Trophoblast cell (in vitro differentiated cells and primary cell): Measurements from ENCODE around the gene KIF17.

Experiments used
- DNase-seq, 2 donors: peaks; one replicate each; pipeline ENCODE4 v3.0.0-alpha.2; 2016
- H2AFZ ChIP-seq: 2 replicates; pipeline ENCODE4 v1.6.1; 2013; ENCODE audit warnings: low read length, moderate library complexity, mild to moderate bottlenecking; ENCODE audit not compliant: insufficient read depth, poor library complexity
- H2AK5ac ChIP-seq: 2 replicates; pipeline ENCODE4 v1.6.1; 2013; ENCODE audit warnings: mild to moderate bottlenecking, low read length
- H2BK120ac ChIP-seq: 2 replicates; pipeline ENCODE4 v1.6.1; 2013; ENCODE audit warnings: low read length, mild to moderate bottlenecking, moderate library complexity; ENCODE audit not compliant: insufficient read depth, poor library complexity
- H2BK12ac ChIP-seq: 2 replicates; pipeline ENCODE4 v1.6.1; 2013; ENCODE audit warnings: mild to moderate bottlenecking, low read length, moderate library complexity
- H2BK5ac ChIP-seq: 2 replicates; pipeline ENCODE4 v1.6.1; 2013; ENCODE audit warnings: low read length, low read depth, moderate library complexity, mild to moderate bottlenecking; ENCODE audit not compliant: poor library complexity
- H3K14ac ChIP-seq: 2 replicates; pipeline ENCODE4 v1.6.1; 2013; ENCODE audit warnings: mild to moderate bottlenecking, low read length
- H3K18ac ChIP-seq: 2 replicates; pipeline ENCODE4 v1.6.1; 2013; ENCODE audit warnings: mild to moderate bottlenecking, low read length
- H3K23ac ChIP-seq: 2 replicates; pipeline ENCODE4 v1.6.1; 2013; ENCODE audit warnings: low read length
- H3K27ac ChIP-seq: 2 replicates; pipeline ENCODE4 v1.5.1; 2013; ENCODE audit warnings: low read depth, mild to moderate bottlenecking, inconsistent platforms, low read length, moderate library complexity
- H3K27me3 ChIP-seq: 2 replicates; pipeline ENCODE4 v1.6.1; 2013; ENCODE audit warnings: inconsistent platforms, mild to moderate bottlenecking, low read length, moderate library complexity; ENCODE audit not compliant: insufficient read depth
- H3K36me3 ChIP-seq, 2 experiments: 1 replicate in 1 of 2; 2 replicates in 1 of 2; pipeline ENCODE4 v1.6.1; 2013; ENCODE audit warnings: low read length in 2 of 2, mild to moderate bottlenecking in 2 of 2, moderate library complexity in 1 of 2; ENCODE audit not compliant: insufficient read depth in 2 of 2, control insufficient read depth in 1 of 2
- H3K4ac ChIP-seq: 2 replicates; pipeline ENCODE4 v1.6.1; 2013; ENCODE audit warnings: low read depth, mild to moderate bottlenecking, low read length, moderate library complexity
- H3K4me1 ChIP-seq, 2 experiments: 1 replicate in 1 of 2; 2 replicates in 1 of 2; pipeline ENCODE4 v1.6.1; 2013; ENCODE audit warnings: low read length in 2 of 2, mild to moderate bottlenecking in 2 of 2, moderate library complexity in 1 of 2; ENCODE audit not compliant: insufficient read depth in 2 of 2, control insufficient read depth in 1 of 2
- H3K4me2 ChIP-seq: 2 replicates; pipeline ENCODE4 v1.6.1; 2013; ENCODE audit warnings: inconsistent platforms, mild to moderate bottlenecking, low read length, moderate library complexity
- H3K4me3 ChIP-seq: 2 replicates; pipeline ENCODE4 v1.5.1; 2013; ENCODE audit warnings: mild to moderate bottlenecking, low read depth, low read length, inconsistent platforms
- H3K79me1 ChIP-seq: one replicate; pipeline ENCODE4 v1.6.1; 2013; ENCODE audit warnings: low read length
- H3K79me2 ChIP-seq: 2 replicates; pipeline ENCODE4 v1.6.1; 2013; ENCODE audit warnings: low read length, mild to moderate bottlenecking; ENCODE audit not compliant: control insufficient read depth, insufficient read depth, poor library complexity
- H3K9ac ChIP-seq: 2 replicates; pipeline ENCODE4 v1.6.1; 2013; ENCODE audit warnings: mild to moderate bottlenecking, low read length
- H3K9me3 ChIP-seq: 2 replicates; pipeline ENCODE4 v1.6.1; 2013; ENCODE audit warnings: low read depth, mild to moderate bottlenecking, control low read depth, inconsistent platforms, low read length; ENCODE audit not compliant: insufficient read depth
- H4K12ac ChIP-seq: 2 replicates; pipeline ENCODE4 v1.6.1; 2013; ENCODE audit warnings: low read depth, mild to moderate bottlenecking, low read length, moderate library complexity
- H4K8ac ChIP-seq: 2 replicates; pipeline ENCODE4 v1.6.1; 2013; ENCODE audit warnings: low read depth, mild to moderate bottlenecking, low read length, moderate library complexity
- H4K91ac ChIP-seq: one replicate; pipeline ENCODE4 v1.6.1; 2013; ENCODE audit warnings: low read depth, mild to moderate bottlenecking, low read length, moderate library complexity
- WGBS: extraction: QIAGEN DNeasy Blood & Tissue Kit; methylation state at CpG from one replicate; pipeline ENCODE4 v1.1.7; 2013; ENCODE audit warnings: missing lambda C conversion rate; ENCODE audit not compliant: insufficient read length, insufficient coverage; ENCODE audit errors: extremely low coverage; 5-methylcytosine and 5-hydroxymethylcytosine counted together

The KIF17 gene

DNA sequence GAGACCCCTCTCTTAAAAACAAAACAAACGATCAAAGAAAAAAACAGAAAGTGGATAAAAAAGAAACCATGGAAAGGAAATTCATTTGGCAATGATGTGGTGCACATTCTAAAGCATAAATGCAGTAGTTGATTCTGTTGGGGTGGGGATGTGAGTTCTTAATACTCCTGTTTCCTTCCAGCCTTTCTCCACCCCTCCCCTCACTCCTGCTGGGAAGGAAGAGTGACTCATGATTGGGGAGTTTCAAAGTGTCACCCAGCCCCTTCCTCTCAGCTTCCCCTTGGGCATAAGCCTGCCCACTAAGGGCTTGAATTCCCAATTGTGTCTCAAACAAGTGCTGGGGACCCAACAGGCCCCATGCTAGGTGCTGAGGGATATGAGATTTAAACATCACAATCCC is 91.3 kb downstream of the KIF17 start:
- no peak overlapping the region for H2BK5ac ChIP-seq
- no peak overlapping the region for H4K12ac ChIP-seq
- H4K91ac ChIP-seq, result no peak overlapping the region
- H3K14ac ChIP-seq, result no peak overlapping the region
- H3K36me3 ChIP-seq, result no peaks in the 10 kb centered on the region
- no peak overlapping the region for H3K27ac ChIP-seq
- H2AFZ ChIP-seq, result no peak overlapping the region
- no peak overlapping the region for H4K8ac ChIP-seq
- no peaks in the 10 kb centered on the region for H3K79me2 ChIP-seq
- no peak overlapping the region for H3K4me3 ChIP-seq
- no peaks in the 10 kb centered on the region for H3K9me3 ChIP-seq
- no peak overlapping the region for H2BK12ac ChIP-seq
- DNase-seq, result no peak
- H3K4me1 ChIP-seq, result no peaks in the 10 kb centered on the region
- no peak overlapping the region for H3K23ac ChIP-seq
- H3K27me3 ChIP-seq, result no peaks in the 10 kb centered on the region
- no peak overlapping the region for H2BK120ac ChIP-seq
- no peak overlapping the region for H3K18ac ChIP-seq
- H3K79me1 ChIP-seq, result no peaks in the 10 kb centered on the region
- H3K4me2 ChIP-seq, result no peak overlapping the region
- no peak overlapping the region for H3K4ac ChIP-seq
- WGBS, result no CpG with 5 or more reads among the region's 1 CpG
- no peak overlapping the region for H3K9ac ChIP-seq
- no peak overlapping the region for H2AK5ac ChIP-seq

DNA sequence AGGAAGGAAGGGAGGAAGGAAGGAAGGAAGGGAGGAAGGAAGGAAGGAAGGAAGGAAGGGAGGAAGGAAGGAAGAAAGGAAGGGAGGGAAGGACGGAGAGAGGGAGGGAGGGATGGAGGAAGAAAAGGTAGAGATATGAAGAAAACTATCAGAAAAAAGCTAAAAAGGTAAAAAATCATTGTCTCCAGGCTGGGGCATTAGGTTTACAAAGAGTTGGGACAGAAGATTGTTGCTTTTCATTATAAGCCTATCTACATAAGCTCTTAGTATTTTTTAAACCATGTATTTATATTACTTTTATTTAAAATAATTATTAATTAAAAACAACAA is 91.7 kb downstream of the KIF17 start:
- H2BK5ac ChIP-seq, result no peak overlapping the region
- H2AK5ac ChIP-seq, result no peak overlapping the region
- 82% methylated on average over 1 of the region's 1 CpG for WGBS
- no peaks in the 10 kb centered on the region for H3K79me1 ChIP-seq
- no peak overlapping the region for H2AFZ ChIP-seq
- H3K4me3 ChIP-seq, result no peak overlapping the region
- H3K79me2 ChIP-seq, result no peaks in the 10 kb centered on the region
- no peak overlapping the region for H3K9ac ChIP-seq
- H4K8ac ChIP-seq, result no peak overlapping the region
- H2BK12ac ChIP-seq, result no peak overlapping the region
- H3K27me3 ChIP-seq, result no peaks in the 10 kb centered on the region
- no peak for DNase-seq
- H3K27ac ChIP-seq, result no peak overlapping the region
- H4K91ac ChIP-seq, result no peak overlapping the region
- no peak overlapping the region for H3K4me2 ChIP-seq
- no peak overlapping the region for H3K18ac ChIP-seq
- no peak overlapping the region for H3K14ac ChIP-seq
- no peaks in the 10 kb centered on the region for H3K4me1 ChIP-seq
- no peaks in the 10 kb centered on the region for H3K36me3 ChIP-seq
- no peak overlapping the region for H2BK120ac ChIP-seq
- no peak overlapping the region for H4K12ac ChIP-seq
- no peak overlapping the region for H3K4ac ChIP-seq
- no peaks in the 10 kb centered on the region for H3K9me3 ChIP-seq
- no peak overlapping the region for H3K23ac ChIP-seq

DNA sequence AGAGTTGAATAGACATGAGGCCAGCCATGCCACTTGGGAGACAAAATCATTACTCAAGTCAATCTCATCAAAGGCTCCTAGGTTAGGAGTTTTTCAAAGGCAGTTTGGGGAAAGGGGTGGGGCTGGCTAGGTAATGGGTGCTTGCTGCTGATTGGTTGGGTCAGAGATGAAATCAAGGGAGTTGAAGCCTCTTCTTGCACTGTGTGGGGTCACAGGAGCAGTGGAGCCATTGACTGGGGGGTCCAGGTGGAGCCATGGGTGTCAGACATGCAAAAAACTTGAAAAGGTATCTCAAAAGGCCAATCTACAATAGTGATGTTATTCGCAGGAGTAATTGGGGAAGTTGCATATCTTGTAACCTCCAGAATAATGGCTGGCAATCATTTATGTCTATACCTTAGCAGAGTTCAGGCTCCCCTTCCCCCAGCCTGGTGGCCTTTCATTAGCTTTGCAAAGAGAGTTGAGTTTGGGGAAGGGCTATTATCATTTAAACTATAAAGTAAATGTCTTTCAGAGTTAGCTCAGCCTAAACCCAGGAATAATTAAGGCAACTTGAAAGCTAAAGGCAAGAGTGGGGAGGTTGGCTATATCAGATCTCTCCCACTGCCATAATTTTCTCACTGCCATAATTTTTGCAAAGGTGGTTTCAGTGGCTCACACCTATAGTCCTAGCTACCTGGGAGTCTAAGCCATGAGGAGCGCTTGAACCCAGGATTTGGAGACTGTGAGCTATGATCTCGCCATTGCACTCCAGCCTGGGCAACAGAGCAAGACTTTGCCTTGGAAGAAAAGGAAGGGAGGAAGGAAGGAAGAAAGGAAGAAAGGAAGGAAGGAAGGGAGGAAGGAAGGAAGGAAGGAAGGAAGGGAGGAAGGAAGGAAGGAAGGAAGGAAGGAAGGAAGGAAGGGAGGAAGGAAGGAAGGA is 92.4 kb downstream of the KIF17 start:
- H3K9me3 ChIP-seq, result no peaks in the 10 kb centered on the region
- H3K23ac ChIP-seq, result no peak overlapping the region
- H2BK120ac ChIP-seq, result no peak overlapping the region
- no peaks in the 10 kb centered on the region for H3K4me1 ChIP-seq
- no CpG with 5 or more reads among the region's 3 CpGs for WGBS
- H3K18ac ChIP-seq, result no peak overlapping the region
- no peak overlapping the region for H3K4me3 ChIP-seq
- no peak overlapping the region for H2AK5ac ChIP-seq
- no peak overlapping the region for H3K4me2 ChIP-seq
- H3K27me3 ChIP-seq, result no peaks in the 10 kb centered on the region
- no peak overlapping the region for H3K14ac ChIP-seq
- no peak overlapping the region for H4K91ac ChIP-seq
- H3K79me1 ChIP-seq, result no peaks in the 10 kb centered on the region
- H3K4ac ChIP-seq, result no peak overlapping the region
- H2BK12ac ChIP-seq, result no peak overlapping the region
- no peaks in the 10 kb centered on the region for H3K36me3 ChIP-seq
- H4K12ac ChIP-seq, result no peak overlapping the region
- no peaks in the 10 kb centered on the region for H3K79me2 ChIP-seq
- H2BK5ac ChIP-seq, result no peak overlapping the region
- no peak overlapping the region for H3K9ac ChIP-seq
- no peak overlapping the region for H4K8ac ChIP-seq
- no peak overlapping the region for H2AFZ ChIP-seq
- no peak overlapping the region for H3K27ac ChIP-seq
- DNase-seq, result no peak

DNA sequence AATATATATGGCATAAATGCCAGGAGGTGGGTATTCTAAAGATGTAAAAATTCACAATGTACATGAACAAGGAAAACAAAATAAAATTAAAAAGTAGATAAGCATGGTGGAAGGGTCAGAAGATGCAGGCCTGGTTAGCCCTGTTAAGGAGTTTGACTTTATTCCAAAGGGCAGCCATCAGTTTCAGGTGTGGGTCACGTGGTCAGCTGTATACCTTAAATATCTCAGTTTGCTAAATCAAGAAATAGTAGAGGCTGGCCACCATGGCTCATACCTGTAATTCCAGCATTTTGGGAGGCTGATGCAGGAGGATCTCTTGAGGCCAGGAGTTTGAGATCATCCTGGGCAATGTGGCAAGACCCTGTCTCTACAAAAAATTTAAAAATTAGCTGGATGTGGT is 93.1 kb downstream of the KIF17 start:
- no peak overlapping the region for H2BK12ac ChIP-seq
- H3K4me3 ChIP-seq, result no peak overlapping the region
- no peak overlapping the region for H3K23ac ChIP-seq
- no peak overlapping the region for H2AFZ ChIP-seq
- no peak overlapping the region for H3K27ac ChIP-seq
- H3K27me3 ChIP-seq, result no peaks in the 10 kb centered on the region
- no peak overlapping the region for H4K91ac ChIP-seq
- no peaks in the 10 kb centered on the region for H3K4me1 ChIP-seq
- no peak overlapping the region for H3K9ac ChIP-seq
- no peak overlapping the region for H3K4me2 ChIP-seq
- H3K36me3 ChIP-seq, result no peaks in the 10 kb centered on the region
- H2BK120ac ChIP-seq, result no peak overlapping the region
- DNase-seq, result no peak
- no peak overlapping the region for H4K12ac ChIP-seq
- no peak overlapping the region for H2AK5ac ChIP-seq
- no peak overlapping the region for H3K14ac ChIP-seq
- no peaks in the 10 kb centered on the region for H3K79me1 ChIP-seq
- H3K9me3 ChIP-seq, result no peaks in the 10 kb centered on the region
- WGBS, result no CpG with 5 or more reads among the region's 1 CpG
- H3K18ac ChIP-seq, result no peak overlapping the region
- no peak overlapping the region for H4K8ac ChIP-seq
- H2BK5ac ChIP-seq, result no peak overlapping the region
- H3K4ac ChIP-seq, result no peak overlapping the region
- H3K79me2 ChIP-seq, result no peaks in the 10 kb centered on the region
